ENCODE results near the gene PATL1.

DNA sequence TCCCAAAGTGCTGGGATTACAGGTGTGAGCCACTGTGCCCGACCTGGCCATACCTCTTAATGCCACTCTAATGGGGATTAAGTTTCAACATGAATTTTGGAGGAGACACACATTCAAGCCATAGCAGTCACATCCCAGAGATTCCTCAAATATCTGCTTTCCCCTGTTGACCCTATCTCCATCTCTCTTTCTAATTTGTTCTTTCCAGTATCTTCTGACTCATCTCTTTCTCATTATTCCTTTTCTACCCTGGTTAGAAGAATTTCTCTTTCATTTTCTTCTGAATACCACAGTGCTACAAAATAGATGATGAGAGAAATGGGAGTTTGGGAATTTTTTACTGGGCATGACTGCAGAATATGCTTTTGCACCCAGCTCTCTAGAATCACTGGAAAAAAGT lies 39.7 kb upstream of the PATL1 start:
- no peak for TF ChIP-seq CTCF (conservative IDR thresholded peaks at IDR 0.05; ENCODE audit: low read depth in 2 of 2)
- TF ChIP-seq NANOG (IDR thresholded peaks at IDR 0.05; ENCODE audit: borderline replicate concordance) = no peak
